Right lobe of liver (tissue), 4 donors: ENCODE measurements around the gene GALNT10.

Experiments
- POLR2A ChIP-seq: fragments of 450-650 bp; IDR thresholded peaks from one replicate; pipeline ENCODE4 v1.6.1; 2017; ENCODE audit warnings: antibody characterized with exemption, mild to moderate bottlenecking
- TF ChIP-seq, protein P1 (sequence below), 4 donors: fragments of 200-600 bp in 3 of 4; fragments of 450-650 bp in 1 of 4; IDR thresholded peaks; one replicate each; pipeline versions ENCODE4 v1.5.1 to v1.8.0; 2016 to 2022; ENCODE audit warnings: antibody characterized with exemption in 4 of 4, mild to moderate bottlenecking in 2 of 4
- donor health status: DM: no; HTN: no; CAD: no.
- donor health status: DM: no; HTN: no; CAD: no.
- donor health status: DM: no; HTN: yes; CAD: no.

GRCh38 chr5:154164249-154164581 is 26.3 kb upstream of the GALNT10 start:
- TF ChIP-seq, protein P1, sequence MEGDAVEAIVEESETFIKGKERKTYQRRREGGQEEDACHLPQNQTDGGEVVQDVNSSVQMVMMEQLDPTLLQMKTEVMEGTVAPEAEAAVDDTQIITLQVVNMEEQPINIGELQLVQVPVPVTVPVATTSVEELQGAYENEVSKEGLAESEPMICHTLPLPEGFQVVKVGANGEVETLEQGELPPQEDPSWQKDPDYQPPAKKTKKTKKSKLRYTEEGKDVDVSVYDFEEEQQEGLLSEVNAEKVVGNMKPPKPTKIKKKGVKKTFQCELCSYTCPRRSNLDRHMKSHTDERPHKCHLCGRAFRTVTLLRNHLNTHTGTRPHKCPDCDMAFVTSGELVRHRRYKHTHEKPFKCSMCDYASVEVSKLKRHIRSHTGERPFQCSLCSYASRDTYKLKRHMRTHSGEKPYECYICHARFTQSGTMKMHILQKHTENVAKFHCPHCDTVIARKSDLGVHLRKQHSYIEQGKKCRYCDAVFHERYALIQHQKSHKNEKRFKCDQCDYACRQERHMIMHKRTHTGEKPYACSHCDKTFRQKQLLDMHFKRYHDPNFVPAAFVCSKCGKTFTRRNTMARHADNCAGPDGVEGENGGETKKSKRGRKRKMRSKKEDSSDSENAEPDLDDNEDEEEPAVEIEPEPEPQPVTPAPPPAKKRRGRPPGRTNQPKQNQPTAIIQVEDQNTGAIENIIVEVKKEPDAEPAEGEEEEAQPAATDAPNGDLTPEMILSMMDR (IDR thresholded peaks at IDR 0.05): no peak
- TF ChIP-seq POLR2A: no peak
